NB4 (cell line): ENCODE data around the gene SEPTIN5.

Experiments used
- DNase-seq: peaks from one replicate; pipeline ENCODE4 v3.0.0; 2010; ENCODE audit warnings: low read depth
- H3K4me3 ChIP-seq: one replicate; pipeline ENCODE4 v1.5.1; 2011; ENCODE audit warnings: mild to moderate bottlenecking, low read depth, low read length, moderate library complexity
- MYC ChIP-seq: IDR thresholded peaks from 2 replicates; pipeline ENCODE4 v1.6.1; 2011; ENCODE audit warnings: low read depth, low read length
- POLR2A ChIP-seq: IDR thresholded peaks from 2 replicates; pipeline ENCODE4 v1.6.1; 2011; ENCODE audit warnings: mild to moderate bottlenecking; ENCODE audit not compliant: insufficient read length; ENCODE audit errors: extremely low read depth
- TF ChIP-seq, protein P1 (sequence below): IDR thresholded peaks from 2 replicates; pipeline ENCODE4 v1.6.1; 2011; ENCODE audit warnings: low read depth, low read length
- TF ChIP-seq, protein P2 (sequence below): IDR thresholded peaks from one replicate; pipeline ENCODE4 v1.5.1; 2012; ENCODE audit warnings: low read depth, low read length

Gene SEPTIN5

GRCh38 chr22:19745155-19746101 is 31.1 kb downstream of the SEPTIN5 start:
- no peak overlapping the region for H3K4me3 ChIP-seq
- no peak for DNase-seq
- TF ChIP-seq POLR2A (no peak), MYC (no peak)
- TF ChIP-seq, protein P1, sequence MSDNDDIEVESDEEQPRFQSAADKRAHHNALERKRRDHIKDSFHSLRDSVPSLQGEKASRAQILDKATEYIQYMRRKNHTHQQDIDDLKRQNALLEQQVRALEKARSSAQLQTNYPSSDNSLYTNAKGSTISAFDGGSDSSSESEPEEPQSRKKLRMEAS = no peak
- TF ChIP-seq, protein P2, sequence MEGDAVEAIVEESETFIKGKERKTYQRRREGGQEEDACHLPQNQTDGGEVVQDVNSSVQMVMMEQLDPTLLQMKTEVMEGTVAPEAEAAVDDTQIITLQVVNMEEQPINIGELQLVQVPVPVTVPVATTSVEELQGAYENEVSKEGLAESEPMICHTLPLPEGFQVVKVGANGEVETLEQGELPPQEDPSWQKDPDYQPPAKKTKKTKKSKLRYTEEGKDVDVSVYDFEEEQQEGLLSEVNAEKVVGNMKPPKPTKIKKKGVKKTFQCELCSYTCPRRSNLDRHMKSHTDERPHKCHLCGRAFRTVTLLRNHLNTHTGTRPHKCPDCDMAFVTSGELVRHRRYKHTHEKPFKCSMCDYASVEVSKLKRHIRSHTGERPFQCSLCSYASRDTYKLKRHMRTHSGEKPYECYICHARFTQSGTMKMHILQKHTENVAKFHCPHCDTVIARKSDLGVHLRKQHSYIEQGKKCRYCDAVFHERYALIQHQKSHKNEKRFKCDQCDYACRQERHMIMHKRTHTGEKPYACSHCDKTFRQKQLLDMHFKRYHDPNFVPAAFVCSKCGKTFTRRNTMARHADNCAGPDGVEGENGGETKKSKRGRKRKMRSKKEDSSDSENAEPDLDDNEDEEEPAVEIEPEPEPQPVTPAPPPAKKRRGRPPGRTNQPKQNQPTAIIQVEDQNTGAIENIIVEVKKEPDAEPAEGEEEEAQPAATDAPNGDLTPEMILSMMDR = no peak

DNA sequence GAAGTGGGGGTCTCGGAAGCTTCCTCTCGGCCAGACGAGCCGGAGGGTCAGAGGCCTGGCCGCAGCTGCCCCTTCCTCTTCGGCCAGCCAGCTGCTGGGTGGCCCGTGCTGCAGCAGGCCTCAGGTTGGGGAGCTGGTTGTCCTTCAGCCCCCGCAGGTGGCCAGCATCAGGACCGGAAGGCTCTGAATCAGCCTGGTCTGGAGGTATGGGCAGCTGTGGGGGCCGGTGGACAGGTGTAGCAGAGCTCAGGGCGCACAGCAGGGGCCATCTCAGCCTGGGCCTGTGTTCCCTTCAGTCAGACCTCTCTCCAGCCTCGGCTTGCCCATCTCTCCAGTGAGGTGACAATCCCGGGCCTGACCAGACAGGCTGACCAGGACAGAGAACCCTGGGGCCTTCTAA is 32.4 kb downstream of the SEPTIN5 start:
- no peak for DNase-seq
- H3K4me3 ChIP-seq = no peak overlapping the region
- TF ChIP-seq, protein P1 = no peak
- TF ChIP-seq, protein P2 = no peak
- TF ChIP-seq MYC = no peak
- TF ChIP-seq POLR2A = no peak

DNA sequence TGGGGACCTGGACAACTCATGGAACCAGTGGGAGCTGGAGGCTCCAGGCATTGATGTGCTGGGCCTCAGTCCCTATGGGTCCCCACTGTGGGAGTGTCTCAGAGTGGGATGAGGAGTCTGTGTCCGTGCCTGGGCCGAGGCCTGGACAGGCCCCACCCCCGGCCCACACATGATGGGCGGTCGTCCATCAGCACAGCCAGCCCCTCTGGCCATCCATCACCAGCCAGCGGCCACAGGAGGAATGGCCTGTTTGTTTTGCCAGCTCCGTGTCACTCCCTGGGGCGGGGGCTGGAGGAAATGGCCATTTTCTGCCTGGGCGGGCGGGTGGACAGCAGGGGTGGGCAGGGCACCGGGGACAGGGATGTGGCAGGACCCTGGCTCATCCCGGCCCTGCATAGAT is 33.2 kb downstream of the SEPTIN5 start:
- H3K4me3 ChIP-seq = no peak overlapping the region
- no peak for DNase-seq
- TF ChIP-seq, protein P2 = no peak
- TF ChIP-seq POLR2A (no peak), MYC (no peak)
- TF ChIP-seq, protein P1 = no peak

DNA sequence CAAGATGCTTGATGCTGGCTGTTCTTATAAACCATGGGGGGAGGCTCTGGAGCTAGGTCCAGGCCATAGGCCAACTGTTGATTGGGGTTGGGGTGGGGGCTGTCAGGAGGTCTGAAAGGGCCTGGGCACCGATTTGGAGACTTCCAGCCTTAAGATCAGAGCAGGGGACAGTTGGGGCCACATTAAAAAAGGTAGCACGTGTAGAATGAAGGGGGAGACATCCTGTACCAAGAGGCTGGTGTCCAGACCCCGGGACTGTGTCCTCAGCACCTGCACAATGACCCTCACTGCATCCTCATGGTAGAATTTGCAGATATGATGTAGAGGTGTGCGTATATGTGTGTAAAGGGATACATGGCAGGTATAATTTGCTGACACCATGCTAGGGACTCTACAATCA is 33.8 kb downstream of the SEPTIN5 start:
- no peak for DNase-seq
- H3K4me3 ChIP-seq = no peak overlapping the region
- TF ChIP-seq MYC = no peak
- TF ChIP-seq POLR2A = no peak
- TF ChIP-seq, protein P1 = no peak
- TF ChIP-seq, protein P2 = no peak

DNA sequence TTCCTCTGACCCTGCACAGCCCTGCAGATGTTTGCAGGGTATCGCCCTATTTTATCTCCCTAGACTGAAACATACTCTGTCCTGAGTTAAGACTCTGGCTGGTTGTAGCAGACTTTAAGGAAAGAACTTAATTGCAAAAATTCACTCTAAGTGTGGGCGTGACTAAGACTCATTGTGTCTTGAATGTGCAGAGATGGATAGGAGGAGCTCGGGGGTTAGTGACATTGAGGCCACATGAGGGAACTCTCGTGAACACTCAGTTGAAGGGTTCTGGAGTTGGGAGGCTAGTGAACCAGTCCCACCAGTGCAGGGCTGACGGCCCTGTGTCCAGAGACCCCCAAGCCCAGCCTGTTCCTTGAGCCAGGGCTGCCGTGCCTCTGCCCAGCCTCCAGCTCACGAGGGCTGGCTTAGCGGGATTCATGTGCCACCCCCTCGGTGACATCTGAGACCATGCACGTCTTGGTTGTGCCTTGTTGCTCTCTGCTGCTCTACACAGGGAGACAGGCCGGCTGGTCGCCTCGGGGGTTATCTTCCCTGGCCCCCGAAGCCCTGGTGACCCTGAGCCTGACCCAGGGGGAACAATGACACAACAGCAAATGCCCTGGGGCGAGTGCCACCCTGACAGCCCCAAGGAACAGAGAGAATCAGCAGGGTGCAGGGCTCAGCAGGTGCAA is 34.8 kb downstream of the SEPTIN5 start:
- no peak overlapping the region for H3K4me3 ChIP-seq
- TF ChIP-seq, protein P2 = no peak
- TF ChIP-seq, protein P1 = no peak
- TF ChIP-seq MYC (no peak), POLR2A (no peak)
- DNase-seq = no peak
